Stomach (tissue), 9 donors: ENCODE measurements around the gene AKAP6. TPM values are rescaled to one million over a fixed set of nuclear protein-coding genes. Genes with fewer than 3 reads are reported as not detected.

Experiments
- DNase-seq, 2 donors: peaks; one replicate each; pipeline versions ENCODE4 v3.0.0 to v3.0.0-alpha.2; 2013 to 2019
- H3K27ac ChIP-seq, 5 donors: fragments of 200-600 bp in 4 of 5; sonication (generic) in 4 of 5; one replicate each; pipeline ENCODE4 v1.5.1; 2013 to 2019; ENCODE audit warnings: mild to moderate bottlenecking in 1 of 5, moderate library complexity in 1 of 5
- H3K27me3 ChIP-seq, 3 donors: fragments of 200-600 bp; sonication (generic); one replicate each; pipeline ENCODE4 v1.5.1; 2017 to 2019; ENCODE audit warnings: mixed run types in 1 of 3
- H3K36me3 ChIP-seq, 4 donors: fragments of 200-600 bp; sonication (generic); 1 replicate in 3 of 4; 2 replicates in 1 of 4; pipeline ENCODE4 v1.5.1; 2016 to 2019
- H3K4me1 ChIP-seq, 4 donors: fragments of 200-600 bp; sonication (generic); one replicate each; pipeline ENCODE4 v1.5.1; 2016 to 2019
- H3K4me3 ChIP-seq, 4 donors: fragments of 200-600 bp; sonication (generic) in 3 of 4; one replicate each; pipeline ENCODE4 v1.5.1; 2016 to 2019; ENCODE audit warnings: mild to moderate bottlenecking in 1 of 4
- H3K9me3 ChIP-seq, 4 donors: fragments of 200-600 bp; sonication (generic); one replicate each; pipeline ENCODE4 v1.5.1; 2016 to 2019
- EP300 ChIP-seq: sonication (generic); formaldehyde crosslinking; IDR thresholded peaks from one replicate; pipeline ENCODE4 v1.6.1; 2017; ENCODE audit warnings: antibody characterized with exemption
- POLR2A ChIP-seq, 4 donors: fragments of 450-650 bp; IDR thresholded peaks; one replicate each; pipeline ENCODE4 v1.6.1; 2016; ENCODE audit warnings: antibody characterized with exemption in 4 of 4, control low read depth in 2 of 4, mild to moderate bottlenecking in 1 of 4, moderate library complexity in 1 of 4
- POLR2AphosphoS5 ChIP-seq, 3 donors: sonication (generic); formaldehyde crosslinking; IDR thresholded peaks; one replicate each; pipeline ENCODE4 v1.6.1; 2016; ENCODE audit warnings: antibody characterized with exemption in 3 of 3
- WGBS, 5 donors: extraction: QIAGEN DNeasy Blood & Tissue Kit in 3 of 5; methylation state at CpG; one replicate each; pipeline versions ENCODE4 v1.1.5 to v1.1.7; 2013 to 2018; 5-methylcytosine and 5-hydroxymethylcytosine counted together
- intact Hi-C: fragments of 100-400 bp; cut with DNase I; formaldehyde crosslinking; loops from one replicate; pipeline ENCODE4 v1.15.1; 2023; ENCODE audit warnings: low total_unique reads
- polyA plus RNA-seq, 3 donors: library from polyadenylated mRNA; stranded (reverse); fragments of 200-250 nt; gene quantifications; one replicate each; pipeline ENCODE4 v1.2.3, GENCODE V29; 2013
- total RNA-seq, 5 donors: library from RNA; depleted of rRNA; stranded (reverse); fragments of >200 nt; gene quantifications; one replicate each; pipeline versions ENCODE4 v1.1.0 to v1.2.3, GENCODE V29; 2014 to 2016
- TF ChIP-seq, protein P1 (sequence below), 7 experiments: fragments of 450-650 bp in 4 of 7; fragments of 200-600 bp in 3 of 7; sonication (generic) in 3 of 7; IDR thresholded peaks; one replicate each; pipeline ENCODE4 v1.5.1; 2016 to 2019; ENCODE audit warnings: antibody characterized with exemption in 7 of 7, control low read depth in 2 of 7, mild to moderate bottlenecking in 1 of 7
- donor health status: healthy with polysubstance abuse.
- donor health status: Bipolar disorder and iron deficiency.
- donor health status: healthy.

The AKAP6 gene
- total and polyA plus RNA-seq, 8 donors, result 0.15 to 132 (median 3.3) TPM

DNA sequence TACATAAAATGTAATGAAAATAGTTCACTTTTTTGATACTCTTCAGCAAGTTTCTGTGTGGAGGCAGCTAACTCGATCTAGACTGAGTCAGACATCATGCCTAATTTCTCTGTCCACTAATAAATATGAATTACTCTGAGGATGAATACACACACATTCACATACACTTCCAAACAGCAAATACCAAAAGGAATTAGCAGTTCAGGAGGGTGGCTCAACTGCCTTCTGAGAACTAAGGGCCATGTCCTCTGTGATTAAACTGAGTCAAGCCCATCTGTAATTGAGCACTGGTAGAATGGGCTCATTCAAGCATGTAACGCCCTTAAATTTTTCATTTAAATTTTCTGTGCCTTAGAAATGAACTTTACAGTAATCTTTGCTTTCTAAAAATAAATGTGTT is 242.5 kb downstream of the AKAP6 start:
- Histone ChIP-seq H3K4me3 (no peak overlapping the region), H3K4me1 (peaks cover 0 to 19% (median 5%) of the 10 kb centered on the region in 4 donors), H3K27me3 (no peaks in the 10 kb centered on the region), H3K9me3 (no peaks in the 10 kb centered on the region), H3K27ac (no peak overlapping the region), H3K36me3 (no peaks in the 10 kb centered on the region)
- 74 to 91% (median 86%) methylated on average over 2 of the region's 2 CpGs for WGBS, 5 donors
- intact Hi-C loops, result no loop called here
- TF ChIP-seq EP300 (no peak), POLR2AphosphoS5 (IDR thresholded peaks at IDR 0.05) (no peak), POLR2A (IDR thresholded peaks at IDR 0.05) (no peak)
- TF ChIP-seq, protein P1, sequence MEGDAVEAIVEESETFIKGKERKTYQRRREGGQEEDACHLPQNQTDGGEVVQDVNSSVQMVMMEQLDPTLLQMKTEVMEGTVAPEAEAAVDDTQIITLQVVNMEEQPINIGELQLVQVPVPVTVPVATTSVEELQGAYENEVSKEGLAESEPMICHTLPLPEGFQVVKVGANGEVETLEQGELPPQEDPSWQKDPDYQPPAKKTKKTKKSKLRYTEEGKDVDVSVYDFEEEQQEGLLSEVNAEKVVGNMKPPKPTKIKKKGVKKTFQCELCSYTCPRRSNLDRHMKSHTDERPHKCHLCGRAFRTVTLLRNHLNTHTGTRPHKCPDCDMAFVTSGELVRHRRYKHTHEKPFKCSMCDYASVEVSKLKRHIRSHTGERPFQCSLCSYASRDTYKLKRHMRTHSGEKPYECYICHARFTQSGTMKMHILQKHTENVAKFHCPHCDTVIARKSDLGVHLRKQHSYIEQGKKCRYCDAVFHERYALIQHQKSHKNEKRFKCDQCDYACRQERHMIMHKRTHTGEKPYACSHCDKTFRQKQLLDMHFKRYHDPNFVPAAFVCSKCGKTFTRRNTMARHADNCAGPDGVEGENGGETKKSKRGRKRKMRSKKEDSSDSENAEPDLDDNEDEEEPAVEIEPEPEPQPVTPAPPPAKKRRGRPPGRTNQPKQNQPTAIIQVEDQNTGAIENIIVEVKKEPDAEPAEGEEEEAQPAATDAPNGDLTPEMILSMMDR (IDR thresholded peaks at IDR 0.05), result no peak
- DNase-seq, result no peak

DNA sequence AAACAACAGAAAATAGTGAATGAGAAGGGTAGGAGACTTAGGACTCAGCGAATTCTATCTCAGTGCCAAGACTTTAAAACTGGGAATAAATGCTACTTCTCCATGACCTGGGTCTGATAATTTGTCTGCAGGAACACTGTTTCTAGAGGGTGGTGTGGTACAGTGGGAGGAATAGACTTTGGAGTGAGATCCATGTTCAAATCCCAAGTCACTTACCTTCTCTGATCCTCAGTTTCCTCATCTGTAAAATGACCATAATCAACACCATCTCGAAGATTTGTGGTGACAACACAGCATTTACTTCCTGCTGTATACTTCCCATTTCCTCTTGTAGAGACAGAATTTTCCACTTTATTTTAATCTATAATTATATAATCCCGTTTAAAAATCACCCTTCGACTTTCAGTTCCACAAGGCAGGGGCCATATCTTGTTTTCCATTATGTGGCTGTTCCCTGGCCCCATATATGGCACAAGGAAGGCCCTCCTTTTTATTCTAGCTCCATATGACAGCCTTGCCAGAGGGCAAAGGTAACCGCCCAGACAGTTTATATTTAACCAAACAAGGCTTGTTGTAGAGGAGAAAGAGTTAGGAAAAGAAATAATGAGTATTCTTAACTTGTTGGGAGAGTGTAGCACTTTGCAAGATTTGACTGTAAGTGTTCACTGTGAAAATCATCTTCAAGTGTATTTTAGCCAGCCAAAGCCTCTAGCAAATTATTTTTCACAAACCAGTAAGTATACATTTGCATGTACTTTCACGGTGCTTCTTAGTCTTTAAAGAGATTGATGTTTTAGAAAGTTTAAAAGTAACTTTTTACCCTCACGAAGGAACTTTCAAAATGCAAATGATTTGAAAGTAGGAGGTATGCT is 243.1 kb downstream of the AKAP6 start:
- H3K4me1 ChIP-seq, result peaks cover 0 to 18% (median 4%) of the 10 kb centered on the region in 4 donors
- H3K4me3 ChIP-seq, result no peak overlapping the region
- 55 to 65% (median 61%) methylated on average over 7 of the region's 7 CpGs for WGBS, 5 donors
- no peaks in the 10 kb centered on the region for H3K9me3 ChIP-seq
- H3K27ac ChIP-seq, result no peak overlapping the region
- DNase-seq, result peak in 1 of 2 donors; percentile 28
- intact Hi-C loops, result no loop called here
- no peaks in the 10 kb centered on the region for H3K36me3 ChIP-seq
- no peaks in the 10 kb centered on the region for H3K27me3 ChIP-seq
- TF ChIP-seq EP300 (no peak), POLR2A (IDR thresholded peaks at IDR 0.05) (no peak), POLR2AphosphoS5 (IDR thresholded peaks at IDR 0.05) (no peak)
- TF ChIP-seq, protein P1 (IDR thresholded peaks at IDR 0.05), result no peak

DNA sequence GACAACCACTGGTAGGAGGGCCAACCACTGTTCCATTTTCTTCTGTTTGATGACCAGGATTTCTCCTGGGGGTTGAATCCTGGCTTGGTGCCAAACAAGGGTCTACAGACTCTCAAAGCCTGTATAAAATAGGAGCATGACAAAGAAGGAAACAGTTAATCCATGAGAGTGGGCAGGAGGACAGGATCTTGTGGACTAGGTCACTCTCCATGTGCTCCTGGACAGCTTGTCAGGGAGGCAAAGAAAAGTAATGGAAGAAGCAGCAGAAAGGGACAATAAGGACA is 243.7 kb downstream of the AKAP6 start:
- peaks cover 0 to 15% (median 1%) of the 10 kb centered on the region in 4 donors for H3K4me1 ChIP-seq
- H3K9me3 ChIP-seq, result no peaks in the 10 kb centered on the region
- H3K27me3 ChIP-seq, result no peaks in the 10 kb centered on the region
- H3K36me3 ChIP-seq, result no peaks in the 10 kb centered on the region
- TF ChIP-seq, protein P1 (IDR thresholded peaks at IDR 0.05), result no peak
- no peak for TF ChIP-seq POLR2A (IDR thresholded peaks at IDR 0.05)
- no peak for TF ChIP-seq EP300
- TF ChIP-seq POLR2AphosphoS5 (IDR thresholded peaks at IDR 0.05), result no peak
- H3K4me3 ChIP-seq, result no peak overlapping the region
- H3K27ac ChIP-seq, result no peak overlapping the region
- intact Hi-C loops, result no loop called here
- no peak for DNase-seq

DNA sequence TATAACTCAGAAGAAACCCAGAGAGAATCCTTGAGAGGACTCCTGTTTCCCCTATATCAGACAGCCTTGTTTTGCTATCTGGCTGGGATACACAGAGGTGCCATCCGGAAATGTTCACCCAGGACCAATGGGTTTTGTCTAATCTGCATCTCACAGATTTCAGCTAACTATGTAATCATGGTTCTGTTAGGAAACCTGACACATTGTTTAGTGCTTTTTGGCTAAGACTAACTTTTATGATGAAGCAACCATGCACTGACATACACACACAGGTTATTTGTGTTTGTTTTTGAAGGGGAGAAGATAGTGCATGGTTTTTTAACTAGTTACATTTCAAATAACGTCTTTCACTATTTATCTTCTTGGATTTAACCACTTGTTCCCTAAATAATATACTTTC is 245.2 kb downstream of the AKAP6 start:
- Histone ChIP-seq H3K36me3 (no peaks in the 10 kb centered on the region), H3K4me3 (no peak overlapping the region), H3K4me1 (peaks cover 0 to 15% (median 0%) of the 10 kb centered on the region in 4 donors), H3K27me3 (no peaks in the 10 kb centered on the region), H3K27ac (no peak overlapping the region), H3K9me3 (no peaks in the 10 kb centered on the region)
- intact Hi-C loops, result no loop called here
- no peak for TF ChIP-seq POLR2AphosphoS5 (IDR thresholded peaks at IDR 0.05)
- no peak for TF ChIP-seq POLR2A (IDR thresholded peaks at IDR 0.05)
- TF ChIP-seq, protein P1 (IDR thresholded peaks at IDR 0.05), result no peak
- no peak for TF ChIP-seq EP300
- WGBS, 5 donors, result 47 to 58% (median 50%) methylated on average over 2 of the region's 2 CpGs
- DNase-seq, result no peak
